ENCODE data around the gene NUP107. TPM values are rescaled to one million over a fixed set of nuclear protein-coding genes. Genes with fewer than 3 reads are reported as not detected.

NUP107 gene
- 36.6 and 41.6 TPM in 2 replicates for total RNA-seq

GRCh38 chr12:68686595-68687521 is at the start of gene NUP107:
Gene NUP107, plus strand, starts transcription at chr12:68686978. Its CDS starts 88 bp downstream, at chr12:68687066.

GRCh38 chr12:68745904-68746571 is 59.3 kb downstream of the NUP107 start, which contains the start of gene SLC35E3:
Gene SLC35E3, plus strand, starts transcription at chr12:68746176. Its CDS starts 202 bp downstream, at chr12:68746378.

Other genes starting within 250 kb of the NUP107 start
- gene RAP1B, start 76.1 kb upstream of the NUP107 start, total RNA-seq, result 220 and 282 TPM in 2 replicates
- 1.7 and 3.2 TPM in 2 replicates for gene SLC35E3, start 59.2 kb downstream of the NUP107 start, total RNA-seq
- gene MDM2, start 121.2 kb downstream of the NUP107 start, total RNA-seq, result 66.6 and 72.7 TPM in 2 replicates
- 22.8 and 34.0 TPM in 2 replicates for gene CPM, start 246.2 kb downstream of the NUP107 start, total RNA-seq